Left renal cortex interstitium (tissue), 4 donors: ENCODE data around the gene CDC73. TPM values are rescaled to one million over a fixed set of nuclear protein-coding genes. Genes with fewer than 3 reads are reported as not detected.
"Not testable (repeated sequence)": the region's sequence is repeated elsewhere in the genome, so short reads cannot be mapped to it uniquely, and the experiment has no call there.

Experiments
- DNase-seq, 4 donors: peaks; one replicate each; pipeline ENCODE4 v3.0.0-alpha.2; 2013; ENCODE audit warnings: low read depth in 4 of 4, low spot score in 2 of 4, missing footprints in 1 of 4
- polyA plus RNA-seq, 4 donors: library from polyadenylated mRNA; unstranded; fragments of 120-200 nt; gene quantifications; one replicate each; pipeline ENCODE4 v1.2.1, GENCODE V29; 2013; ENCODE audit not compliant: insufficient read length in 4 of 4

The CDC73 gene
- polyA plus RNA-seq, 4 donors = 40.1 to 49.3 (median 45.5) TPM

DNA sequence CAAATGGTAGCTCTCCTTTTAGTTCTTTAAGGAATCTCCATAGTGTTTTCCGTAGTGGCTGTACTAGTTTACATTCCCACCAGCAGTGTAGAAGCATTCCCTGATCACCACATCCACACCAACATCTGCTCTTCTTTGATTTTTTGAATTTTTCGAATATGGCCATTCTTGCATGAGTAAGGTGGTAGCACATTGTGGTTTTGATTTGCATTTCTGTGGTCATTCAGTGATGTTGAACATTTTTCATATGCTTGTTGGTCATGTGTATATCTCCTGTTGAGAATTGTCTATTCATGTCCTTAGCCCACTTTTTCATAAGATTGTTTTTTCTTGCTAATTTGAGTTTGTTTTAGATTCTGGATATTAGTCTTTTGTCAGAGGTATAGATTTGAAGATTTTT lies 149.2 kb downstream of the CDC73 start:
- no peak for DNase-seq

- DNase-seq = no peak
Measured at GRCh38 chr1:193275773-193276172, 153.9 kb downstream of the CDC73 start.

DNA sequence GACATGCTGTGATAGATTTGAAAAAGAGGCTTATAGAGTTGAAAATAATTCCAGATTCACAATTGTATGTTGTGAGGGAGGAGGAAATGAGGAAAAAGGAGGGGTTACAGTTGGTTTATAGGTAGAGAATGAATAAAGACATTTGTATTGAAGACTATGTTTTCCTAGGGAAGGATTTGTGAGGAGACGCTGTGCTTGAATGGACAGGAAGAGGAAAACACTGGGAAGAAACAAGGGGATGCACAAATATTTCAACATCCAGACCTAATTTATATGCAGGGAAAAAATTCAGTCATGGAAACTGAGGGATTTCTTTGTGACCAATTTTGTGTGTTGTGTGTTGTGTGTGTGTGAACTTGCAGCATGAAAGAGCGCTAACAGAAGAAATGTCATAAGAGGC lies 157.1 kb downstream of the CDC73 start:
- DNase-seq = no peak

DNA sequence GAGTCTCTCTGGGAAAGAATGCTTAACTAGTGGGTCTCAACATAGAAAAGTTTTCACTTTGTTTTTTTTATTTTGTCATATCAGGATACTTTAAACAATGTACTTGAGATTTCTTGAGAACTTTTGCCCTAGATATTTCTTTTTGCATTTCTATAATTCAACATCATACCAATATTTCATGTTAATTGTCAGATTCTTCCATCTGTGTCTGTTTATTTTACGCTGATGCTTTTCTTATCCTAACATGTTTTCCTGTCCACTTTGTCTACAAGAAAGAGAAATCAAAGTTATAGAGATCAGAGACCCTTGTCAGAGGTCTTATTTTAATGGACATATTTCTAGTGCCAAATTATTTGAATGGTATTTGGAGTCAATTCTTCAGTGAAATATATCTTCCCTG lies 160.1 kb downstream of the CDC73 start:
- no peak for DNase-seq

GRCh38 chr1:193283016-193283415 lies 161.2 kb downstream of the CDC73 start:
- no peak for DNase-seq

DNA sequence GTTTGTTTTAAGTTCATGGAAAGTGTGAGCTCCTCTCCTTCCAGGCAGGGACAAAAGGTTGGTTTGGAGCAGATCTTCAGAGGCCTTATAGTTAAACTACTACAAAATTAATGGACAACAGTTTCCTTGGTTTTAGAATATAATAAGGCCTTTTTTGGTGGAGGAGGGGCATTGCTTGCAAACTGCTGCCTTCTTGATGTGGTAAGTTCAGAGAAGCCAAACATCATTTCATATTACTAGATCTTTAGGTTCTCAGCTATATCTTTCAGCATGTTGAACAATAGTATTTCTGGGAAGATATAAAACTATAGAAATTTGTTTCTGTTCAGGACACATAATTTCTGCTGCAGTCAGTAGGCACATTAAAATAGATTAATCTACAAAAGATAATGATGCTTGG lies 162.4 kb downstream of the CDC73 start:
- DNase-seq = no peak

DNA sequence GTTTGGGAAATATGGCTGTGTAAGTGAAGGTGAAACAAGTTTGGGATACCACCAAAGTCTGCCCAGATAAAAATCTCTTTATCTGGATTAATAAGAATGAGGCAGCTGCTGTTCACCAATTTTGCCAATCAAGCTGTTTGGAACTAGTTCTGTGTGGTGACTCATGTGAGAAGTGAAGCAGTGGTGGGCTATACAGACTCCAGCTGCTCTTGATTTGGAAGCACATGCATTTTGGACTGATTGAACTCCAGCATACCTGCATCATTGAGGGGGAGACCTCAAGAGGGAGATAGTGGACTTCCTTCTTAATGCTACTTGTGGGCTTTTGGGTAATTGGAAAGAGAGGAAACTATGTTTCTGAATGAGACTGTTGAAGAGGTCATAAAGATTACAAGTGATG lies 163.8 kb downstream of the CDC73 start:
- no peak for DNase-seq

DNA sequence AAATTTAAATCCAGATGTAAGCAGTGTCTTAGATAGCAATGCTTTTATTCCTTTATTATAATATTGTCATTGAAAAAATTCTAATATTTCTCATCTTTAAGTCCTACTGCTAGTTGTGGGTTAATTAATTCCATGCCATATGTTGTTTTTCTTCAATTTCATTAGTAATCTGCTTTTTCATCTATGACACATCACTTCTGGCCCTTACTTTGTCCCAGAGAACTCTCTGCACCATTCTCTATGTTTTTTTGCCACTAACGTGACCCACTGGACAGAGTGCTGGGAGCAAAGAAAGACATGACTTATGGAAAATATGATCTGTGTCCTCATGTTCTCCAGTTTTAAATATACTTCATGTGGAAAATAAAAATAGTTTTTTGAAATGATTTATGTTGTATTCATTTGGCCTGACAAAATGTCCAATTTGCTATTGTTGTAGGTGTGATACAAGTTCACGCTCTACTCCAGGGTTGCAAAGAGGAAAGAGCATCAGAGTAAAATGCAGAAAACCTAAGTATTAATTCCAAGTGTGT lies 166.8 kb downstream of the CDC73 start:
- DNase-seq = not testable (repeated sequence)

- DNase-seq = no peak
Measured at GRCh38 chr1:193293726-193294125, 171.9 kb downstream of the CDC73 start.

GRCh38 chr1:193299038-193299437 lies 177.2 kb downstream of the CDC73 start:
- no peak for DNase-seq

- DNase-seq = no peak
Measured at GRCh38 chr1:193301746-193302145, 179.9 kb downstream of the CDC73 start.

DNA sequence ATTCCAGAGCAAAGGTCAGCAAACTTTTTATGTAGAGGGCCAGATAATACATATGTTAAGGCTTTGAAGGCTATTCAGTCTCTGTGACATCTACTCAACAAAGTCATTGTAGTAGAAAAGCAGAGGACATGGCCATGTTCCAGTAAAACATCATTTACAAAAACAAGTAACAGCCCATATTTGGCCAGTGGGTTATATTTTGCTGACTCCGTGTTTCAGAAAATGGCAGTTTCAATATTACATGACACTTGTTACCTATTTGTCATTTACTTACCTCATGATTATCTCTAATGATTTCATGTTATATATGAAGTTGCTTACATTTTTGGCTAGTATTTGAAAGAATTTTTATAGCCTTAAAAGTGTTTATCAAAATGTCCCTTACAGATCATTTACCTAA lies 182.0 kb downstream of the CDC73 start:
- DNase-seq = no peak

Other genes with a start within 250 kb of the CDC73 start
- 10 to 100 TPM; 39.1 to 49.2 (median 43.2) TPM for gene UCHL5, start 62.7 kb upstream of the CDC73 start, polyA plus RNA-seq
- gene RO60, start 62.4 kb upstream of the CDC73 start, polyA plus RNA-seq = 10 to 100 TPM; 36.1 to 57.2 (median 39.0) TPM
- 10 to 100 TPM; 12.2 to 13.7 (median 12.2) TPM for gene GLRX2, start 16.6 kb upstream of the CDC73 start, polyA plus RNA-seq
- 10 to 100 TPM; 11.9 to 22.3 (median 17.2) TPM for gene B3GALT2, start 64.6 kb downstream of the CDC73 start, polyA plus RNA-seq